NCI-H82 (cell line): ENCODE results near the gene FAM83G.
A peak's percentile ranks its signal among the peaks of the same experiment; 100 is the strongest.
"Not testable (repeated sequence)": the region's sequence is repeated elsewhere in the genome, so short reads cannot be mapped to it uniquely, and the experiment has no call there.

ENCODE experiments used
- DNase-seq: peaks from one replicate; lab custom pipeline; 2025; lab: John Stamatoyannopoulos, UW

Gene FAM83G

GRCh38 chr17:19023209-19023999 lies 18.8 kb upstream of the FAM83G start:
- DNase-seq = no peak

GRCh38 chr17:19022747-19023146 lies 18.2 kb upstream of the FAM83G start:
- DNase-seq = peak; percentile 42

GRCh38 chr17:19022128-19022527 lies 17.6 kb upstream of the FAM83G start:
- DNase-seq = no peak

GRCh38 chr17:19021622-19022083 lies 17.1 kb upstream of the FAM83G start:
- peak; percentile 59 for DNase-seq

GRCh38 chr17:19021011-19021621 lies 16.6 kb upstream of the FAM83G start:
- DNase-seq = not testable (repeated sequence)

GRCh38 chr17:19020016-19020415 lies 15.5 kb upstream of the FAM83G start:
- no peak for DNase-seq

- DNase-seq = peak; percentile 94
These were observed 14.7 kb upstream of the FAM83G start for GRCh38 chr17:19019041-19019941.

- DNase-seq = no peak
These were observed 14.0 kb upstream of the FAM83G start for GRCh38 chr17:19018600-19018950.

- no peak for DNase-seq
These were observed 13.4 kb upstream of the FAM83G start for GRCh38 chr17:19017804-19018599.

- no peak for DNase-seq
These were observed 12.8 kb upstream of the FAM83G start for GRCh38 chr17:19017401-19017800.

GRCh38 chr17:19016881-19017280 lies 12.3 kb upstream of the FAM83G start:
- DNase-seq = no peak

GRCh38 chr17:19016297-19016696 lies 11.7 kb upstream of the FAM83G start:
- no peak for DNase-seq

- DNase-seq = no peak
These were observed 10.9 kb upstream of the FAM83G start for GRCh38 chr17:19015428-19015827.

- DNase-seq = no peak
These were observed 10.2 kb upstream of the FAM83G start for GRCh38 chr17:19014628-19015215.

- DNase-seq = no peak
These were observed 9.5 kb upstream of the FAM83G start for GRCh38 chr17:19013806-19014627.

GRCh38 chr17:19013226-19013625 lies 8.7 kb upstream of the FAM83G start:
- no peak for DNase-seq

- no peak for DNase-seq
These were observed 7.9 kb upstream of the FAM83G start for GRCh38 chr17:19012171-19013080.

GRCh38 chr17:19011581-19011980 lies 7.0 kb upstream of the FAM83G start:
- DNase-seq = no peak

GRCh38 chr17:19010729-19011505 lies 6.4 kb upstream of the FAM83G start:
- DNase-seq = no peak
